Stimulated activated CD8-positive, alpha-beta memory T cell treated with anti-CD3 and anti-CD28 coated beads, Interleukin-4, amount 100 ng/mL, for 48 hours (primary cell): ENCODE results near the gene RCOR1.
"Not testable (repeated sequence)": the region's sequence is repeated elsewhere in the genome, so short reads cannot be mapped to it uniquely, and the experiment has no call there.

Experiments
- DNase-seq: peaks from one replicate; pipeline ENCODE4 v3.0.0-alpha.2; 2020

The RCOR1 gene

GRCh38 chr14:102758087-102758486, 165.6 kb downstream of the RCOR1 start:
- DNase-seq = no peak

DNA sequence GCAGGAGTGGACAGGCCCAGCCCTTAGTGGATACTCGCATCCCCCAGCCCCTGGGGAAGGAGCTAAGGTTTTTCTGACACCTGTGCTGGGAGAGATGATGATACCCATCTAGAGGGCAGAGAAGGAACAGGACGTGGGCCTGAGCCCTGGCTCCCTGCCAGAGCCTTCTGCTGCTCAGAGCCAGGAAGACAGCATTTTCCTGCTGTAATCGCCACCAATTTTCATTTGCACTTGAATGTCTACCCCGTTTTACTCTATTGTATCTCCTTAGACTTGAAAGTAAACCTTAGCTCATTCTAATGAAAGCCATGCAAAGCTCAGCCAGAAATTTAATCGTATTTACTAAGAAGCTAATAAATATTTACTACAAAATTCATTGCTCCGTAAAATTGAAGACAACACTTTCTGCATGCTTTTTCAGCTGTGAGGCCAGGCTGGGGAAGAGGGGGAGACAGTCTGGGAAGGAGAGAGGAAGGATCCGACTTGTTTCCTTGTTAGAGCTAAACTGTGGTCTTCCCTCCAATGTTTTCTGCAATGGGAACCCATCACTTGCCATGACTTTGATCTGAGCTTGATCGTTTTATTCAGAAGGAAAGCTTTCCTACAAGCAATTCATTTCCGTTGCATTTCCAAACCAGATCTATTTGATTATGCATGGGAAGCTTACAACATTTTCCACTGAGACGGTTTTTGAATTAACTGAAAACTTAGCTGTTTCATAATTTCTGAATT, 167.2 kb downstream of the RCOR1 start:
- DNase-seq = no peak

DNA sequence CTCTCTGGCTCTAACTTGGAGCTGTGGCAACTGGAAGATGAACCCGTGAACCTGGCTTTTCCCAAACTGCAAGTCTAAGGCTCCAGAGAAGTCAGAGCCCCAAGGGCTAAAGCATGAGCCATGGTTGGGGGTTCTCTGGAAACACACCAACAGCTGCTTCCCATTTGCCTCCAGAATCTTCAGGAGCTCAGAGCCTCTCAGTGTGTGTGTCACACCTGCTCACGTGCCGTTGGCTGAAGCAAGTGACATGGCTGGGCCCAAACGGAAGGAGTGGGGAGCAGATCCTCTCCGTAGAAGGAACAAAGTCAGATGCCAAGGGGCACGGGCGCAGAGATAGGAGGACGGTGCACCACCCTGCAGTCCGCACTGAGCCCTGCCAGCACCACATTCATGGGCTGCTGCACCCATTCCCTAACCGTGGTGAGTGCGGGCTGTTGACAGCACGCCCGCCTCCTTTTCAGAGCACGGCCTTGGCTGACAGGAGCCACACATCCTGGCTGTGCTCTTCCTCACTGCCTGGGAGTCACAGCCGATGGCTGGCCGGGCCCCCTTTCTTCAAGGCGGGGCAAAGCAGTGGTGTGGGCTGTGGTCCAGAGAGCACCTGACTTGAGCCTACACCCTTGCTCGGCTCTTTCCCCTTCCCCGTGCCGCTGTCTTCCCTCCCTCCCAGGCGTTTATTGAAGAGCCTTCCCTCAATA, 168.2 kb downstream of the RCOR1 start:
- no peak for DNase-seq

DNA sequence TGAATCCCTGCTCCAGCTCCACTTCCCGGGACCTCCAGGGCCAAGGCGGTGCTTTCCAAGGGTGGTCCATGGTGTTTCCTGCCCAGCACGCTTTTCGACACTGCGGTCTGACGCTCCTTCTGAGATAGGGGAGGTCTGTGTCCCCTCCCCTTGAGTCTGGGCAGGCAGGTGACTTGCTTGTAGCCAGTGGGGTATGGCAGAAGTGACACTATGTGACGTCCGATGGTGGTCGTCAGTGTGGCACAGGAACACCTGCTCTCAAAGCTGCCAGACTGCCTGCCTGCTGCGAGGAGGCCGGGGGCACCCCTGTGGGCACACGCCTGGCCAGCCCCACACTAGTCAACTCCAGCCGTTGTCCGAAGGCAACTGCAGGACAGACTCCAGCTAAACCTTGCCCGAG, 168.8 kb downstream of the RCOR1 start:
- no peak for DNase-seq

GRCh38 chr14:102764220-102764671, 171.8 kb downstream of the RCOR1 start:
- no peak for DNase-seq

GRCh38 chr14:102765770-102766169, 173.3 kb downstream of the RCOR1 start:
- not testable (repeated sequence) for DNase-seq

DNA sequence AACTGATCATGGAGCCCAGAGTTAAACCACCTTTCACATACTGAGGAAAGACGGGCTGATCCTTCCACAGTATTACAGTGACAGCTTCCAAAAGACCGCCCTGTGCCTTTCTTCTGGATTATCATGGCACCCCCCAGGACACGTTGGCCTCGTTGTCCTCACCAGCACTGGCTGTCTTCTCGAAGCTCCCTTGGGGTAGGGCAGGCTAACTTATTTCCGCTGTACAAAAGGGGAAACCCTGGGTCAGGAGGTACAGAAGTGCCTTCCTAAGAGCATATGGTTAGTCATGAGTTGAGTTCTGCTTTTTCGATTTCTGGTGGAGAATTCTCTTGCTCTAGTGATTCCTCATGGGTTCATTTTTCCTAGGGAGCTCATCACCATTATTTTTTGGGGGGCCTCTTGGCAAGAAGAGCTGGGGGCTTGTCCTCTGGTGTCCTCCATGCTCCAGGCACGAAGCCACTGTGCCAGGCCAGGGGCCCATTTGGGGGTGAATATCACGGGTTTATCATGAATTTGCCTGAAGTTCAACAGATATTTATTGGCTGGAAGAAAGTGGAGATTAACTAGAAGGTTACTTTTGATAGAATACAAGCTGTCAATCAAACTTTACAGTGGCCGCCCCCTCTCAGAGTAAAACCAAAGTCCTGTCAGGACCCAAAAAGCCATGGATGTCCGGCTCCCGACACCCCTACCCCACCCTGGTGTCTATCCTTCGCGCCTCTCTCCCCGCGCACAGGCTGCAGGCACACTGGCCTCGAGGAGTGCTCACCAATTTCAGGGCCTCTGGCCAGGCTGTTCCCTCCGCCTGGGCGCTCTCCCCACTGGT, 176.0 kb downstream of the RCOR1 start:
- no peak for DNase-seq

DNA sequence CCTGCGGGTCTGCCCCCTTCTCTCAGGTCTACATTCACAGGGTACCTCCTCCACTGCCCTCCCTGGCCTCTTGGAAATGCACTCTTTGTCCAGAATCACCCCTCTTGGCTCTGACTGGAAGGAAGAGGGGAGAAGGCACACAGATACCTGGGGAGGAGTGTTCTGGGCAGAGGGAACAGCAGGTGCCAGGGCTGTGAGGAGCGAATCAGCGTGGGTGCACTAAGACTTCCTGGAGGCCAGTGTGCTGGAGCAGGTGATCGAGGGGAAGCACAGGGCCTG, 176.5 kb downstream of the RCOR1 start:
- DNase-seq = no peak

DNA sequence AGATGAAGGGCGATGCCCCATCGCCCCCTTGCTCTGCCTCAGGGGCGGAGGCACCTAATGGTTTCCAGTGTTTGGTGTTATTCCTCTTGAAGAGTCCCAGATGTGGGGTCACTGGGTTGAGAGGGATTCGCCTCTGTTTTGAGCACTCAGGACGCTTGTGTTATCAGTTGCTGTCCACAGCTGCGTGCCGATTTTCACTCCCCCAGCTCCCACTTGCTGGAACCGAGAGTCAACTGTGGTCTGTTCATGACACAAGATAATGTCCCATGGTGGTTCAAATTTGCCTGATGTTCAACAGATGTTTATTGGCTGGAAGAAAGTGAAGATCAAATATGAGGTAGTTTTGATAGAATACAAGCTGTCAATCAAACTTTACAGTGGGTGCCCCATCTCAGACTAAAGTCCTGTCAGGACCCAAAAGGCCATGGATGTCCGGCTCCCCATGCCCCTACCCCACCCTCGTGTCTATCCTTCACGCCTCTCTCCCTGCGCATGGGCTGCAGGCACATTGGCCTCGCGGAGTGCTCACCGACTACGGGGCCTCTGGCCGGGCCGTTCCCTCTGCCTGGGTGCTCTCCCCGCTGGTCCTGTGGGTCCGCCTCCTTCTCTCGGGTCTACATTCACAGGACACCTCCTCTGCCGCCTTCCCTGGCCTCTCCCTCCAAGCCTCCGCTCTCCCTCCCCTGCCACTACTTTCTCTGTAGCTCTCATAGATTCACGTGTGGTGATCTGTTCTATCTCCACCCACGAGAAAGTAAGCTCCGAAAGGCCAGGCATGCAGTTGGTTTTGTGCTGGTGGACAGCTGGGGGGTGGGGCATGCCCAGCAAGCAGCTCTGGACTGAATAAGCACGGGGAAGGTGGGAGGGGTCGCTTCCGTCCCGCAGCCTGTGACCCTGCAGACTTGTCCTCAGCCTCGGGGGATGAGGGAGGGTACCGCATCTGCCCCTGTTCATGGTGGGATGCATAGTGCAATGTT, 178.0 kb downstream of the RCOR1 start:
- no peak for DNase-seq

- DNase-seq = no peak
These were observed 178.7 kb downstream of the RCOR1 start for GRCh38 chr14:102771144-102771543.

DNA sequence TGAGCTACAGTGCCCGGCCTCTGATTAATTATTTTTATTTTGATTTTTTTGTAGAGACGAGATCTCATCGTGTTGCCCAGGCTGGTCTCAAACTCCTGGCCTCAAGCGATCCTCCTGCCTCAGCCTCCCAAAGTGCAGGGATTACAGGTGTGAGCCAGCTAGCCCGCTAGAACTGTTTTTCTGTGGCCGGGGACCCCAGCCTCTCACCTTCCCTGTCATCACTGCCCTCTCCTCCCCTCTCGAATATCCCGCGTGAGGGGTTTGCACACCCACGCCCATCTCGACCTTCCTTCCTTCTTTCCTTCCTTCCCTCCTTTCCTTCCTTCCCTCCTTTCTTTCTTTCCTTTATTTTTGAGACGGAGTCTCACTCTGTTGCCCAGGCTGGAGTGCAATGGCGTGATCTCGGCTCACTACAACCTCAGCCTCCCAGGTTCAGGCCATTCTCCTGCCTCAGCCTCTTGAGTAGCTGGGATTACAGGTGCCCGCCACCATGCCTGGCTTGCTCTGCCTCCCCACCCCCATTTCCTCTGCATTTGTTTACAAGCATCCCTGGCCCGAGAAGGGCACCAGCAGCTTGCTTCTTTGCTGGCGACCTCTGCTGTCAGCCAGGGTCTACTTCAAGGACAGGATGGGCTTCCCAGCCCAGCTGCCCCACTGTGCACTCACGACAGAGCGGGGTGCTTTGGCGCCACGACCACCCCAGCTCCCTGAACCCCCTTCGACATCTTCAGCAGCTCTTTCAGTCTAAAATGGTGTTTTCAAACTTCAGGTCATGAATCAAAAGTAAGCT, 180.5 kb downstream of the RCOR1 start:
- DNase-seq = no peak

- peak; percentile 60 for DNase-seq
These were observed 182.1 kb downstream of the RCOR1 start for GRCh38 chr14:102774391-102775153.

DNA sequence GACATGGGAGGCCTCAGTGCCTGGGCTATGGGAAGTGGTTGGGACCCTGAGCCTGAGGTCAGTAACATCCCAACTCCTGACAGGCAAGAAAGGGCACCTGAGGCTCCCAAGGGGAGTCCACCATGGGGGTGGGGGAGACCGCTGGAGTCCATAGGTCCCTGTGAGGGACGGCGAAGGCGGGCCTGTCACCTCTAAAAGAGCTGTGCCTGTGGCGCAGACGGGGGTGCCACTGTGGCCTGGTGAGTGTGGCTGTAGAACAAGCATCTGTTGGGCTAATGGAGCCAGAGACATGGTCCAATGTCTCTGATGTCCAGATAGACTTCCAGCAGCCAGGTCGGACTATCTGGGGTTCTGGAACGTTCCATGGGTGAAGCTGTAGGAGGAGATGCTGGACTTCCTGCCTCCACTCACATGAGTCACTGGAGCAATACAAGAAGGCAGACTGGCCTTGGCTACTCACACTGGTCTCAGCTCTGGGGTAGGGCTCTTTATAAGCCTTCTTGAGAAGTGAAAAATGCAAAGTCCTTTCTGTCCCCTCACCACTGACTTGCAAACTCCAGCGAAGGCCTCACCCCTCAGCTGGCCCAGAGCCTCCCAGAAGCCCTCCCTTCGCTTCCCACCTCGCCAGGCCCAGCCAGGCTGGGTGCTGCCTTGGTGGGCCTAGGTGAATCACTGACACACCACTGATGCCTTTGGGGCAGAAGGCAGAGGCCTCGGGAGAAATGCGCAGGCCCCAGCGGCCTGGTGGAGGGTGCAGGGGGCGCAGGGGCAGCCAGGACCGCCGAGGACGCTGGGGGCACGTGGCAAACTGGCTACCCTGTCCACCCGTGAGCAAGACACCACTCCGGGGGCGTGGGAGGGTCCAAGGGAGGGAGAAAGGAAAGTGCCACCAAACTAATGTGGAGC, 183.7 kb downstream of the RCOR1 start:
- DNase-seq = peak; percentile 41

DNA sequence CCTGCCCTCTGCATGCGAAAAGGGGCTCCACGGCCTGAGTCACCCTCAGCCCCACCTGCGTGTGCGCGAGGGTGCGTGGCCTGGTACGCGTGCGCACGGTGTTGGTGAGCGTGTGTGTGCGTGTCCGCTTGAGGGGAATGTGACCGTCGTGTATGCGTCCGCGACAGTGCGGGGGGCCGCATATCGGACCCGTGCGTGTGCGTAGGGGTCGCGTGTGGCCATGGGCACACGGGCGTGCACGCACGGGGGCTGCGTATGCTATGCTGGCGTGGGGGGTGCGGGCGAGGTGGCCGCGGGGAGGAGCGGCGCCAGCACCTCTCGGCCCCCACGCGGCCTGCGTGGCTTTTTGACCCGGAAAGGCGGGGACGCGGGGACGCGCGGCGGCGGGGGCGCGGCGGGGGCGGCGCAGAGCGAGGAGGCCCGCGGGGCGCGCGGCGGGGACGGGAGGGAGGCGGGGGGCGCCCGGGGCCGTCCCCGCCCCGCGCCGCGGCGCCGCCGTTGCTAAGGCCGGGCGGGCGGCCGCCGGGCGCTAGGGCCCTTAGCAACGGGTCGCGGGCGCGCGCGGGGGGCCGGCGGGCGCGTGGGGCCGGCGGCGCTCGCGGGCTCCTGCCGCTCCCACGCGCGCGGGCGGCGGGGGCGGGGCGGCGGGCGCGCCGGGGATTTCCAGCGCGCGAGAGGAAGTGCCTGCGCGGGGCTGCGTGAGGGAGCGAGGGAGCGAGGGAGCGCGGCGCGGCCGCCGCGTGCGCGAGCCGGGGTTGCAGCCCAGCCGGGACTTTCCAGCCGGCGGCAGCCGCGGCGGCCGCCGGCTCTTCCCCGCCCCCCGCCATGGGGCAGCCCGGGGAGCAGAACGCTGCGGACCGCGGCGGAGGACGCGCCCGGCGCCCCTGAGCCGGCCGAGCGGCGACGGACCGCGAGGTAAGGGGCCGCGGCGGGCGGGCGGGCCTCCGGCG, 184.6 kb downstream of the RCOR1 start, which contains the start of gene TRAF3:
Gene TRAF3 (plus strand): TSS at position 689 of the 950 bp plus-strand sequence. CDS start 92,753 bp downstream, outside the sequence.
- DNase-seq = peak; percentile 82

GRCh38 chr14:102777711-102778337, 185.4 kb downstream of the RCOR1 start:
- DNase-seq = no peak

DNA sequence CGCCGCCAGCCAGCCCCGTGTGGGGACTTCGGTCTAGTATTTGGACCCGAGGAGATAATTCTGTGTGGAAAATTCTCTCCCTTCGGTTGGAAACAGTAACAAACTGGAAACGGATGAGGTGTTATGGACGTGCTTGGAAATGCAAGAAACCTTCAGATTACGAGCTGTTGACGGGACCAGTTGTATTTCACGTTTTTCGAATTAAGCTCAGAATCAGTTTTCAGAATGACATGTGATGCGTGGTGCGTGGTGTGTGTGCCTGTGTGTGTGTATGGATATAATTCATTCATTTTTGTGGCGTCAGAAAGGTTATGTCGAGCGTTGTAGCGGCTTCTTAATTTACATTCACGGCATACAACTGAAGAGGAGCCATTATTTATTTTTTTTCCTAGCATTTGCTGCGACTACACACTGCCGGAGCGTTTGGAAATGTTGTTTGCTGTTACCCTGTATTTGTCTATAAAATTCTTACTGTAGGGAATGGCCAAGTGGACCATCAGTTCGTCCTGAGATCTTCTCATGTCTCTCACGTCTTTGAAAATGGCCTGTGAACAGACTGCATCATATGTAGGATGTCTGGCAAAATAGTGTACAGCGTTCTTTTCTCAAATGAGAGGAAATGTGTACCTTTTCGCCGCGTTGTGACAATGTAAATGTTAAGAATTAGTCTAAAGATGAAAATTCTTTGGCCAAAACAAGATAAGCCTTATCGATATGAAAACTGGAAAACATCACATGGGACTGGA, 186.1 kb downstream of the RCOR1 start:
- DNase-seq = peak; percentile 45

GRCh38 chr14:102779084-102779462, 186.6 kb downstream of the RCOR1 start:
- DNase-seq = no peak
